Measurements from ENCODE around the gene MSL1. TPM values are rescaled to one million over a fixed set of nuclear protein-coding genes. Genes with fewer than 3 reads are reported as not detected.
A peak's percentile ranks its signal among the peaks of the same experiment; 100 is the strongest.

MSL1 gene
- total and polyA plus RNA-seq, 9 of the 15 experiments (the other 6 are each of a cell fraction or from before 2014, with no cell fraction given): 13.8 to 120 (median 61.9) TPM

GRCh38 chr17:40086150-40087044 lies 35.4 kb upstream of the MSL1 start (continued):
- TF ChIP-seq MITF (IDR thresholded peaks at IDR 0.05) (no peak), PHB (CRISPR knock-in tag; IDR thresholded peaks at IDR 0.05) (no peak), ESRRA (IDR thresholded peaks at IDR 0.05; ENCODE audit: borderline replicate concordance, low read depth) (no peak), TCF7 (IDR thresholded peaks at IDR 0.05; ENCODE audit: borderline replicate concordance) (no peak), TCFL5 (CRISPR knock-in tag; conservative IDR thresholded peaks at IDR 0.05) (no peak), MAZ (CRISPR knock-in tag; conservative IDR thresholded peaks at IDR 0.05 in 1 of 2, IDR thresholded peaks at IDR 0.05 in 1 of 2) (peak in 1 of 2 experiments; percentile 54; a peak in 1 of 4 replicates), ZNF3 (CRISPR knock-in tag; IDR thresholded peaks at IDR 0.05) (no peak), RB1 (IDR thresholded peaks at IDR 0.05; ENCODE audit: low read depth) (peak; percentile 59; the same call in 1 of the 2 replicates), TCF3 (CRISPR knock-in tag; IDR thresholded peaks at IDR 0.05) (no peak), RBM25 (IDR thresholded peaks at IDR 0.05; ENCODE audit: low read depth, low read length, severe bottlenecking) (peak; percentile 83), SMC3 (conservative IDR thresholded peaks at IDR 0.05; ENCODE audit: insufficient read depth, low read depth, low read length) (peak; percentile 83), CC2D1A (IDR thresholded peaks at IDR 0.05) (peak; percentile 58), SMAD3 (CRISPR knock-in tag; conservative IDR thresholded peaks at IDR 0.05) (no peak), ZNF165 (CRISPR knock-in tag; IDR thresholded peaks at IDR 0.05; ENCODE audit: borderline replicate concordance) (no peak)
- TF ChIP-seq, protein P1, sequence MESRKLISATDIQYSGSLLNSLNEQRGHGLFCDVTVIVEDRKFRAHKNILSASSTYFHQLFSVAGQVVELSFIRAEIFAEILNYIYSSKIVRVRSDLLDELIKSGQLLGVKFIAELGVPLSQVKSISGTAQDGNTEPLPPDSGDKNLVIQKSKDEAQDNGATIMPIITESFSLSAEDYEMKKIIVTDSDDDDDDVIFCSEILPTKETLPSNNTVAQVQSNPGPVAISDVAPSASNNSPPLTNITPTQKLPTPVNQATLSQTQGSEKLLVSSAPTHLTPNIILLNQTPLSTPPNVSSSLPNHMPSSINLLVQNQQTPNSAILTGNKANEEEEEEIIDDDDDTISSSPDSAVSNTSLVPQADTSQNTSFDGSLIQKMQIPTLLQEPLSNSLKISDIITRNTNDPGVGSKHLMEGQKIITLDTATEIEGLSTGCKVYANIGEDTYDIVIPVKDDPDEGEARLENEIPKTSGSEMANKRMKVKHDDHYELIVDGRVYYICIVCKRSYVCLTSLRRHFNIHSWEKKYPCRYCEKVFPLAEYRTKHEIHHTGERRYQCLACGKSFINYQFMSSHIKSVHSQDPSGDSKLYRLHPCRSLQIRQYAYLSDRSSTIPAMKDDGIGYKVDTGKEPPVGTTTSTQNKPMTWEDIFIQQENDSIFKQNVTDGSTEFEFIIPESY (CRISPR knock-in tag; IDR thresholded peaks at IDR 0.05): no peak
- TF ChIP-seq, protein P2, sequence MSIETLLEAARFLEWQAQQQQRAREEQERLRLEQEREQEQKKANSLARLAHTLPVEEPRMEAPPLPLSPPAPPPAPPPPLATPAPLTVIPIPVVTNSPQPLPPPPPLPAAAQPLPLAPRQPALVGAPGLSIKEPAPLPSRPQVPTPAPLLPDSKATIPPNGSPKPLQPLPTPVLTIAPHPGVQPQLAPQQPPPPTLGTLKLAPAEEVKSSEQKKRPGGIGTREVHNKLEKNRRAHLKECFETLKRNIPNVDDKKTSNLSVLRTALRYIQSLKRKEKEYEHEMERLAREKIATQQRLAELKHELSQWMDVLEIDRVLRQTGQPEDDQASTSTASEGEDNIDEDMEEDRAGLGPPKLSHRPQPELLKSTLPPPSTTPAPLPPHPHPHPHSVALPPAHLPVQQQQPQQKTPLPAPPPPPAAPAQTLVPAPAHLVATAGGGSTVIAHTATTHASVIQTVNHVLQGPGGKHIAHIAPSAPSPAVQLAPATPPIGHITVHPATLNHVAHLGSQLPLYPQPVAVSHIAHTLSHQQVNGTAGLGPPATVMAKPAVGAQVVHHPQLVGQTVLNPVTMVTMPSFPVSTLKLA (conservative IDR thresholded peaks at IDR 0.05): no peak
- TF ChIP-seq, protein P3, sequence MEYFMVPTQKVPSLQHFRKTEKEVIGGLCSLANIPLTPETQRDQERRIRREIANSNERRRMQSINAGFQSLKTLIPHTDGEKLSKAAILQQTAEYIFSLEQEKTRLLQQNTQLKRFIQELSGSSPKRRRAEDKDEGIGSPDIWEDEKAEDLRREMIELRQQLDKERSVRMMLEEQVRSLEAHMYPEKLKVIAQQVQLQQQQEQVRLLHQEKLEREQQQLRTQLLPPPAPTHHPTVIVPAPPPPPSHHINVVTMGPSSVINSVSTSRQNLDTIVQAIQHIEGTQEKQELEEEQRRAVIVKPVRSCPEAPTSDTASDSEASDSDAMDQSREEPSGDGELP (CRISPR knock-in tag; IDR thresholded peaks at IDR 0.05; ENCODE audit: borderline replicate concordance): peak; percentile 32; the same call in 1 of the 2 replicates
- TF ChIP-seq, protein P4, sequence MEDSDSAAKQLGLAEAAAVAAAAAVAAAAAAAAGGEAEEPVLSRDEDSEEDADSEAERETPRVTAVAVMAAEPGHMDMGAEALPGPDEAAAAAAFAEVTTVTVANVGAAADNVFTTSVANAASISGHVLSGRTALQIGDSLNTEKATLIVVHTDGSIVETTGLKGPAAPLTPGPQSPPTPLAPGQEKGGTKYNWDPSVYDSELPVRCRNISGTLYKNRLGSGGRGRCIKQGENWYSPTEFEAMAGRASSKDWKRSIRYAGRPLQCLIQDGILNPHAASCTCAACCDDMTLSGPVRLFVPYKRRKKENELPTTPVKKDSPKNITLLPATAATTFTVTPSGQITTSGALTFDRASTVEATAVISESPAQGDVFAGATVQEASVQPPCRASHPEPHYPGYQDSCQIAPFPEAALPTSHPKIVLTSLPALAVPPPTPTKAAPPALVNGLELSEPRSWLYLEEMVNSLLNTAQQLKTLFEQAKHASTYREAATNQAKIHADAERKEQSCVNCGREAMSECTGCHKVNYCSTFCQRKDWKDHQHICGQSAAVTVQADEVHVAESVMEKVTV (CRISPR knock-in tag; IDR thresholded peaks at IDR 0.05): peak; percentile 66
